Body of pancreas (tissue), 4 donors: ENCODE measurements around the gene VTI1B.

Source experiments
- CTCF ChIP-seq, 7 experiments: fragments of 450-650 bp in 4 of 7; fragments of 200-600 bp in 3 of 7; sonication (generic) in 3 of 7; IDR thresholded peaks; one replicate each; pipeline ENCODE4 v1.5.1; 2016 to 2019; ENCODE audit warnings: antibody characterized with exemption in 7 of 7
- POLR2A ChIP-seq, 3 donors: fragments of 450-650 bp; IDR thresholded peaks; one replicate each; pipeline ENCODE4 v1.6.1; 2016; ENCODE audit warnings: antibody characterized with exemption in 3 of 3, mild to moderate bottlenecking in 2 of 3

DNA sequence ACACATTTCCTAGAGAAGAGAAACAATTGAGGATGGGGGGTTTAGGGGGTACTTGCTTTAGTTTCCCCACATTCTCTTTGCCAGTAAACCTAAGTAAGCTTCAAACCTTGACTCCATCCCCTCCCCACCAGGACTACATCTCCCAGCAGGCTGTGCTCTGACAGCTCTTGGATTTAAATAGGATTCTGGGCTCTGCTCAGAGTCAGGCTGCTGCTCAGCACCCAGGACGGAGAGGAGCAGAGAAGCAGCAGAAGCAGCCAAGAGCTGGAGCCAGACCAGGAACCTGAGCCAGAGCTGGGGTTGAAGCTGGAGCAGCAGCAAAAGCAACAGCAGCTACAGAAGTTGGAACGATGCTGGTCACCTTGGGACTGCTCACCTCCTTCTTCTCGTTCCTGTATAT lies 47.9 kb upstream of the VTI1B start:
- no peak for TF ChIP-seq CTCF (IDR thresholded peaks at IDR 0.05)
- TF ChIP-seq POLR2A (IDR thresholded peaks at IDR 0.05), result no peak
